A673 (cell line): ENCODE data around the gene MRPL53. TPM values are rescaled to one million over a fixed set of nuclear protein-coding genes. Genes with fewer than 3 reads are reported as not detected.

Experiments
- BruUV-seq: library from RNA; stranded (reverse); fragments of 400-500 nt; replicated peaks from 2 replicates; lab custom pipeline; 2021; lab: Mats Ljungman, UMichigan
- CTCF ChIA-PET: fragments of 300-600 bp; sonication (Branson Sonifier 250); formaldehyde crosslinking; loops from one replicate; lab custom pipeline; 2022; ENCODE audit warnings: antibody characterized with exemption; lab: Charles Lee
- POLR2A ChIA-PET: fragments of 300-600 bp; sonication (Branson Sonifier 250); formaldehyde crosslinking; loops from one replicate; lab custom pipeline; 2022; ENCODE audit warnings: antibody characterized with exemption; ENCODE audit not compliant: low non-redundant PET; lab: Charles Lee
- DNase-seq: peaks from one replicate; pipeline ENCODE4 v3.0.0-alpha.2; 2015; ENCODE audit warnings: low spot score
- H3K27ac ChIP-seq: fragments of 200-600 bp; sonication (generic); 2 replicates; pipeline ENCODE4 v1.5.1; 2016; ENCODE audit warnings: mixed run types, low read depth, mild to moderate bottlenecking, mixed read lengths, antibody characterized with exemption, low read length; ENCODE audit not compliant: poor library complexity, severe bottlenecking
- H3K27me3 ChIP-seq: fragments of 200-600 bp; sonication (generic); replicated peaks from 2 replicates; pipeline ENCODE4 v1.6.1; 2017; ENCODE audit warnings: mixed run types, low read depth, mild to moderate bottlenecking, mixed read lengths, antibody characterized with exemption, low read length; ENCODE audit not compliant: insufficient read depth, poor library complexity
- H3K36me3 ChIP-seq: fragments of 200-600 bp; sonication (generic); 2 replicates; pipeline ENCODE4 v1.6.1; 2016; ENCODE audit warnings: mixed run types, mild to moderate bottlenecking, mixed read lengths, antibody characterized with exemption, low read length; ENCODE audit not compliant: insufficient read depth, poor library complexity, severe bottlenecking
- H3K4me1 ChIP-seq: fragments of 200-600 bp; sonication (generic); 2 replicates; pipeline ENCODE4 v1.6.1; 2017; ENCODE audit warnings: mixed run types, mild to moderate bottlenecking, mixed read lengths, antibody characterized with exemption, low read length; ENCODE audit not compliant: insufficient read depth, poor library complexity, severe bottlenecking
- H3K4me3 ChIP-seq: fragments of 200-600 bp; sonication (generic); 2 replicates; pipeline ENCODE4 v1.5.1; 2016; ENCODE audit warnings: low read depth, mixed run types, mild to moderate bottlenecking, mixed read lengths, low read length; ENCODE audit not compliant: poor library complexity, severe bottlenecking
- H3K9me3 ChIP-seq: fragments of 200-600 bp; sonication (generic); 2 replicates; pipeline ENCODE4 v1.6.1; 2016; ENCODE audit warnings: mixed run types, low read depth, mild to moderate bottlenecking, mixed read lengths, antibody characterized with exemption, low read length; ENCODE audit not compliant: poor library complexity, severe bottlenecking
- CTCF ChIP-seq: fragments of 300-800, 200-600 bp; sonication (generic); conservative IDR thresholded peaks from 2 replicates; pipeline ENCODE4 v1.5.1; 2017; ENCODE audit warnings: low read depth, mild to moderate bottlenecking, antibody characterized with exemption, low read length, moderate library complexity, mixed read lengths
- EZH2 ChIP-seq: fragments of 200-600 bp; sonication (generic); IDR thresholded peaks from 2 replicates; pipeline ENCODE4 v1.6.1; 2017; ENCODE audit warnings: borderline replicate concordance, low read depth, mild to moderate bottlenecking, mixed read lengths, antibody characterized with exemption, low read length; ENCODE audit not compliant: poor library complexity, severe bottlenecking
- intact Hi-C: fragments of 100-400 bp; cut with micrococcal nuclease; formaldehyde crosslinking; loops from one replicate; pipeline ENCODE4 v1.10.0; 2022; ENCODE audit not compliant: unreplicated experiment
- total RNA-seq: library from RNA; stranded (reverse); gene quantifications from 2 replicates; pipeline ENCODE4 v1.2.3, GENCODE V29; 2021

MRPL53 gene
- total RNA-seq, 1 experiment from 2014 or later = 104 TPM

GRCh38 chr2:74512744-74513604, 40.5 kb upstream of the MRPL53 start:
- ChIA-PET POLR2A (interaction anchor here (0.5 to 0.6 kb wide), 2 partner anchors 51 to 62 kb away, joined by 3 to 7 read pairs; no protein-coding TSS in a partner anchor), CTCF (no interaction called here)
- no peak overlapping the region for H3K27ac ChIP-seq
- H3K9me3 ChIP-seq = no peaks in the 10 kb centered on the region
- BruUV-seq = no TSS peak
- H3K4me3 ChIP-seq = no peak overlapping the region
- intact Hi-C loops = no loop called here
- H3K4me1 ChIP-seq = peaks cover 27% of the 10 kb centered on the region
- TF ChIP-seq EZH2 = peak; percentile 27
- no peak for TF ChIP-seq CTCF
- no peak for DNase-seq
- peaks cover 51% of the 10 kb centered on the region for H3K27me3 ChIP-seq
- H3K36me3 ChIP-seq = no peaks in the 10 kb centered on the region

- H3K27me3 ChIP-seq = peaks cover 38% of the 10 kb centered on the region
- intact Hi-C loops = no loop called here
- ChIA-PET CTCF (no interaction called here), POLR2A (no interaction called here)
- H3K4me3 ChIP-seq = no peak overlapping the region
- no peaks in the 10 kb centered on the region for H3K9me3 ChIP-seq
- BruUV-seq = no TSS peak
- TF ChIP-seq CTCF (no peak), EZH2 (no peak)
- no peak overlapping the region for H3K27ac ChIP-seq
- peaks cover 30% of the 10 kb centered on the region for H3K4me1 ChIP-seq
- no peaks in the 10 kb centered on the region for H3K36me3 ChIP-seq
- no peak for DNase-seq
Measured at GRCh38 chr2:74511104-74511989, 38.9 kb upstream of the MRPL53 start.

GRCh38 chr2:74510272-74510671, 37.8 kb upstream of the MRPL53 start:
- Histone ChIP-seq H3K9me3 (no peaks in the 10 kb centered on the region), H3K4me3 (no peak overlapping the region), H3K27me3 (peaks cover 28% of the 10 kb centered on the region), H3K27ac (no peak overlapping the region), H3K4me1 (peaks cover 34% of the 10 kb centered on the region), H3K36me3 (peaks cover 8% of the 10 kb centered on the region)
- ChIA-PET POLR2A (no interaction called here), CTCF (no interaction called here)
- TF ChIP-seq EZH2 = no peak
- no peak for TF ChIP-seq CTCF
- no TSS peak for BruUV-seq
- DNase-seq = no peak
- intact Hi-C loops = no loop called here
